Measurements from ENCODE around the gene ALCAM. TPM values are rescaled to one million over a fixed set of nuclear protein-coding genes. Genes with fewer than 3 reads are reported as not detected.
"Not testable (repeated sequence)": the region's sequence is repeated elsewhere in the genome, so short reads cannot be mapped to it uniquely, and the experiment has no call there.

The ALCAM gene
- total RNA-seq, 1 donor from 2014 or later = 90.3 TPM

DNA sequence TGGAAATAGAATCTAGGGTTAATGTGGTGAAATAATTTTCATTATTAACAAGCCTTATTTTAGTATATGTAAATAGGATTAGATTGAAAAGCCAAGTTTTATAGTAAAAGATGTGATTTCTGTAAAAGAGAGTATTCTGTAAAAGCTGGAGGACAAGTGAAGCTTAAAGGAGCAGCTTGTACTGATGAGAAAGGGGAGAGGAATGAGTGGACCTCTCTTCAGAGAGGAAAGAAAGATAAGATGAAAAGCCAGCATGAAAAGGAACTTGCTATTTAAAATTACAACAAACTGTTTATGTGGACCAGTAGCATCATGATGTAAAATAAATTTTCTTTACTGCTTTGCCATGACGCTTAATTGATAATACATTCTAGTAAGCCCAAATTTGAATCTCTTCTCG is 18.5 kb downstream of the ALCAM start:
- Mint-ChIP-seq H3K4me3 (no peak overlapping the region), H3K27me3 (ENCODE audit: low read depth) (no peaks in the 10 kb centered on the region), H3K27ac (peak overlapping the region; percentile 19), H3K36me3 (peaks cover 16% of the 10 kb centered on the region), H3K4me1 (peaks cover 9% of the 10 kb centered on the region), H3K9me3 (peaks cover 15% of the 10 kb centered on the region)
- DNase-seq (ENCODE audit: low spot score in 2 of 2, unreplicated experiment in 2 of 2) = no peak
- no peak for TF ChIP-seq CTCF (IDR thresholded peaks at IDR 0.05; ENCODE audit: unreplicated experiment)

DNA sequence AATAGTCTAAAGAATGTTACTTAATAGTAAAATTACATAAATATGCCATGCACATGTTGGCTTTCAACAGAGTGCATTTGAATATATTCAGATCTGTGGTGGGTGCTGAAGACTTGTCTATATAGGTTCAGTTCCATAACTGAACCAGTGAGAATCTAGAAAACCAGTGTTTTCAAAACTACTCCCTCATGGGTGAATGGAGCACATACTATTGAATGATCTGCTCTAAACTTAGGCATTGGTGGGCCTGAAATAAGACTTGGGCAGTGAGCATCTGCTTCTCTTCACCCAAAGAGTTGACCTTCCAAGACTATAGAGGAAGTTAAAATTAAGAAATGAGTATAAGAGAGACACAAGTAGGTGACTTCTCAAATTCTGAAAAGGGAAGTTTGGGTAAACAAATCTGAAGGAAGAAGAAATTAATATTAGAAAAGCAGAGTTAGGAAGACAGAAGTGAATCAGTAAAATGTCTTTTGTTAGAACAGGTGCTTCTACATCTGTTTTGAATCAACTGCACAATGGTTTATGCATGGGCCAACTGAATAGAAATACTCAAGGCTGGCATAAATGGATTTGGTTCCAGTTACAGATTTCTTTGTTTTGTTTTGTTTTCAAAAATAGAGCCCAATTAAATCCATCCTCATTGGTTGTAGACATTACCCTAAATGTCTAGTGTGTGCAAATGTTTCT is 19.3 kb downstream of the ALCAM start:
- Mint-ChIP-seq H3K4me3 (no peak overlapping the region), H3K36me3 (peaks cover 23% of the 10 kb centered on the region), H3K27ac (no peak overlapping the region), H3K4me1 (peaks cover 9% of the 10 kb centered on the region), H3K9me3 (peaks cover 23% of the 10 kb centered on the region), H3K27me3 (ENCODE audit: low read depth) (no peaks in the 10 kb centered on the region)
- no peak for TF ChIP-seq CTCF (IDR thresholded peaks at IDR 0.05; ENCODE audit: unreplicated experiment)
- DNase-seq (ENCODE audit: low spot score in 2 of 2, unreplicated experiment in 2 of 2) = no peak

DNA sequence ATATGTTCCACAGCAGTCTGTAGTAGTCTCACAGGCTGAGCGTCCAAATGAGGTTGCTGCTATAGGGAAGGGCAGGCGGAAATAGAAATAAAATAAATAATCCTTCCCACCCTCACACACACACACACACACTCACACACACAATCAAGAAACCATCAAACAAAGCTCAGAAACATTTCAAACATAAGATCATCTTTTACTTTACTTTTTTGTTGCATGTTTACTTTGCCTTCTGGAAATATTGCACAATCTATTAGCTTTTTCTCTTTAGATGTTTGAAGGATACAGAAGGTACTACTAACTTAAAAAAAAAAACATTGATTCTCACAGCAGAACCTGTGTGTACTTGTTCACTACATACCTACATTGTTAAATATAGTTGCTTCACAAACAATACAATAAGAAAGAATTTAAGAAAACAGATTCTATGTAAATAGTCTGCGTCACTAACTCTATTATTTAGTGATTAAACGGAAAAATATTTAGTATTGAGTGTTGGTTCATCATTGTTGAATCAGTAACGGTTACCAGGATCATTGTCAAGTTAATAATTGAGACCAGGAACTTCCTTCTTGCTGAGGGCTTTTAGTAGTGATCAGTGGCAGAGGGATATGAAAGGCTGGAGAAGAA is 20.5 kb downstream of the ALCAM start:
- H3K4me3 Mint-ChIP-seq = no peak overlapping the region
- no peak overlapping the region for H3K27ac Mint-ChIP-seq
- DNase-seq (ENCODE audit: low spot score in 2 of 2, unreplicated experiment in 2 of 2) = no peak
- peaks cover 34% of the 10 kb centered on the region for H3K36me3 Mint-ChIP-seq
- no peak for TF ChIP-seq CTCF (IDR thresholded peaks at IDR 0.05; ENCODE audit: unreplicated experiment)
- peaks cover 9% of the 10 kb centered on the region for H3K4me1 Mint-ChIP-seq
- no peaks in the 10 kb centered on the region for H3K27me3 Mint-ChIP-seq (ENCODE audit: low read depth)
- H3K9me3 Mint-ChIP-seq = peaks cover 36% of the 10 kb centered on the region

- Mint-ChIP-seq H3K27ac (no peak overlapping the region), H3K9me3 (peaks cover 38% of the 10 kb centered on the region), H3K4me3 (no peak overlapping the region), H3K4me1 (peaks cover 9% of the 10 kb centered on the region), H3K27me3 (ENCODE audit: low read depth) (no peaks in the 10 kb centered on the region), H3K36me3 (peaks cover 34% of the 10 kb centered on the region)
- no peak for DNase-seq (ENCODE audit: low spot score in 2 of 2, unreplicated experiment in 2 of 2)
- TF ChIP-seq CTCF (IDR thresholded peaks at IDR 0.05; ENCODE audit: unreplicated experiment) = no peak
Observed at GRCh38 chr3:105388176-105388575, 21.5 kb downstream of the ALCAM start.

DNA sequence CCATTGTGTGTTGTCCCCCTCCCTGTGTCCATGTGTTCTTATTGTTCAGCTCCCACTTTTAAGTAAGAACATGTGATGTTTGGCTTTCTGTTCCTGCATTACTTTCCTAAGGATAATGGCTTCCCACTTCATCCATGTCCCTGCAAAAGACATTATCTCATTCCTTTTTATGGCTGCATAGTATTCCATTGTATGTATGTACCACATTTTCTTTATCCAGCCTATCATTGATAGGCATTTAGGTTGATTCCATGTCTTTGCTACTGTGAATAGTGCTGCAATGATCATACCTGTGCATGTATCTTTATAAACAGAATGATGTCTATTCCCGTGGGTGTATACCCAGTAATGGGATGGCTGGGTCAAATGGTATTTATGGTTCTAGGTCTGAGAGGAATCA is 23.1 kb downstream of the ALCAM start:
- not testable (repeated sequence) for H3K4me1 Mint-ChIP-seq; H3K27me3 Mint-ChIP-seq (ENCODE audit: low read depth); H3K4me3 Mint-ChIP-seq; H3K27ac Mint-ChIP-seq; DNase-seq (ENCODE audit: low spot score in 2 of 2, unreplicated experiment in 2 of 2)
- Mint-ChIP-seq H3K36me3 (peaks cover 33% of the 10 kb centered on the region), H3K9me3 (peaks cover 37% of the 10 kb centered on the region)

GRCh38 chr3:105392598-105392997 is 25.9 kb downstream of the ALCAM start:
- H3K27me3 Mint-ChIP-seq (ENCODE audit: low read depth); DNase-seq (ENCODE audit: low spot score in 2 of 2, unreplicated experiment in 2 of 2); H3K4me3 Mint-ChIP-seq; H3K27ac Mint-ChIP-seq; H3K4me1 Mint-ChIP-seq: not testable (repeated sequence)
- peaks cover 33% of the 10 kb centered on the region for H3K36me3 Mint-ChIP-seq
- peaks cover 37% of the 10 kb centered on the region for H3K9me3 Mint-ChIP-seq
